ENCODE results near the gene PTPRF.

DNA sequence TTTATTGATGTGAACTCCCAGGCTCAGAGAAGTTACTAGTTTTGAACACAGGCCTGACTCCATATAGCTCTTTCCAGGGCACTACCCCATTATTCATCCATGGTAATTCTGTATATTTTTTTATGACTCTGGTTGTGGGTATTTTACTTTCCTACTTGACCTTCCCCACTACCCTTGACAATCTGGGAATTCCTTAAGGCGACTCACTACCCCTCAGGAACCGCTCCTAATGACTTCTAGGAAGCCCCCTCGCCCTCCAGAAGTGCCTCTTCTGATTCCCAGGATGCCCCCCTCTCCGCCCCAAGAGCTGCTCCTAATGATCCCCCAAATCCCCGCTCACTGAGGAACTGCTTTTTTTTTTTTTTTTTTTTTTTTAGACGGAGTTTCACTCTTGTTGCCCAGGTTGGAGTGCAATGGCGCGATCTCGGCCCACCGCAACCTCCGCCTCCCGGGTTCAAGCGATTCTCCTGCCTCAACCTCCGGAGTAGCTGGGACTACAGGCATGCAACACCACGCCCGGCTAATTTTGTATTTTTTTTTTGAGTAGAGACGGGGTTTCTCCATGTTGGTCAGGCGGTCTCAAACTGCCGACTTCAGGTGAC lies 118.3 kb downstream of the PTPRF start:
- TF ChIP-seq EP300 (IDR thresholded peaks at IDR 0.05; ENCODE audit: borderline replicate concordance) = no peak
- TF ChIP-seq, protein P1, sequence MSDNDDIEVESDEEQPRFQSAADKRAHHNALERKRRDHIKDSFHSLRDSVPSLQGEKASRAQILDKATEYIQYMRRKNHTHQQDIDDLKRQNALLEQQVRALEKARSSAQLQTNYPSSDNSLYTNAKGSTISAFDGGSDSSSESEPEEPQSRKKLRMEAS (IDR thresholded peaks at IDR 0.05) = no peak
- no peak for TF ChIP-seq TAF1 (IDR thresholded peaks at IDR 0.05; ENCODE audit: low read depth)
- TF ChIP-seq CREB1 (IDR thresholded peaks at IDR 0.05; ENCODE audit: low read depth) = no peak
- TF ChIP-seq, protein P2, sequence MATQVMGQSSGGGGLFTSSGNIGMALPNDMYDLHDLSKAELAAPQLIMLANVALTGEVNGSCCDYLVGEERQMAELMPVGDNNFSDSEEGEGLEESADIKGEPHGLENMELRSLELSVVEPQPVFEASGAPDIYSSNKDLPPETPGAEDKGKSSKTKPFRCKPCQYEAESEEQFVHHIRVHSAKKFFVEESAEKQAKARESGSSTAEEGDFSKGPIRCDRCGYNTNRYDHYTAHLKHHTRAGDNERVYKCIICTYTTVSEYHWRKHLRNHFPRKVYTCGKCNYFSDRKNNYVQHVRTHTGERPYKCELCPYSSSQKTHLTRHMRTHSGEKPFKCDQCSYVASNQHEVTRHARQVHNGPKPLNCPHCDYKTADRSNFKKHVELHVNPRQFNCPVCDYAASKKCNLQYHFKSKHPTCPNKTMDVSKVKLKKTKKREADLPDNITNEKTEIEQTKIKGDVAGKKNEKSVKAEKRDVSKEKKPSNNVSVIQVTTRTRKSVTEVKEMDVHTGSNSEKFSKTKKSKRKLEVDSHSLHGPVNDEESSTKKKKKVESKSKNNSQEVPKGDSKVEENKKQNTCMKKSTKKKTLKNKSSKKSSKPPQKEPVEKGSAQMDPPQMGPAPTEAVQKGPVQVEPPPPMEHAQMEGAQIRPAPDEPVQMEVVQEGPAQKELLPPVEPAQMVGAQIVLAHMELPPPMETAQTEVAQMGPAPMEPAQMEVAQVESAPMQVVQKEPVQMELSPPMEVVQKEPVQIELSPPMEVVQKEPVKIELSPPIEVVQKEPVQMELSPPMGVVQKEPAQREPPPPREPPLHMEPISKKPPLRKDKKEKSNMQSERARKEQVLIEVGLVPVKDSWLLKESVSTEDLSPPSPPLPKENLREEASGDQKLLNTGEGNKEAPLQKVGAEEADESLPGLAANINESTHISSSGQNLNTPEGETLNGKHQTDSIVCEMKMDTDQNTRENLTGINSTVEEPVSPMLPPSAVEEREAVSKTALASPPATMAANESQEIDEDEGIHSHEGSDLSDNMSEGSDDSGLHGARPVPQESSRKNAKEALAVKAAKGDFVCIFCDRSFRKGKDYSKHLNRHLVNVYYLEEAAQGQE (IDR thresholded peaks at IDR 0.05; ENCODE audit: low read depth) = no peak
- no peak for TF ChIP-seq CEBPB (IDR thresholded peaks at IDR 0.05)
- TF ChIP-seq NFIC (IDR thresholded peaks at IDR 0.05) = no peak
- TF ChIP-seq FOXM1 (IDR thresholded peaks at IDR 0.05; ENCODE audit: borderline replicate concordance, low read depth) = no peak
- no peak for TF ChIP-seq RAD21 (IDR thresholded peaks at IDR 0.05; ENCODE audit: low read depth)
